ENCODE data around the gene FRMD4A.

Gene FRMD4A

GRCh38 chr10:13642293-13642692 is 688.4 kb downstream of the FRMD4A start:
- no peak for DNase-seq (ENCODE audit: low spot score)

GRCh38 chr10:13637894-13638293 is 692.8 kb downstream of the FRMD4A start:
- DNase-seq (ENCODE audit: low spot score) = no peak

GRCh38 chr10:13637303-13637856 is 693.3 kb downstream of the FRMD4A start:
- no peak for DNase-seq (ENCODE audit: low spot score)

DNA sequence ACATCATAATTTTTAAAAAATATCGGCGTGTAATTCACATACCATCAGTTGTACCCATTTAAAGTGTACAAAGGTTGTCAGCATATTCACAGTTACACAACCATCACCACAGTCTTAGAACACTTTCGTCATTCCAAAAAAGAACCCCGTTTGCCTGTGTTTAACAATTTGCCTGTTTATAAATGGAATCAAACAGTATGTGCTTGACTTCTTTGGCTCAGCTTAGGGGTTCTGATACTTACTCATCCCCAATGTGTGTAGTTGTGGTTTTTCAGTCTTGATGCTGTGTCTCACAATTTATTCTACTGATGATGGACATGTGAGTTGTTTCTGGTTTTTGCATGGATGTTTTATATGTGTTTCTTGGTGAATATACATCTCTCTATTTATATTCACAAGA is 693.9 kb downstream of the FRMD4A start:
- DNase-seq (ENCODE audit: low spot score) = no peak

GRCh38 chr10:13634207-13634606 is 696.5 kb downstream of the FRMD4A start:
- DNase-seq (ENCODE audit: low spot score) = no peak

GRCh38 chr10:13633689-13634088 is 697.0 kb downstream of the FRMD4A start:
- DNase-seq (ENCODE audit: low spot score) = no peak

GRCh38 chr10:13632884-13633440 is 697.8 kb downstream of the FRMD4A start:
- no peak for DNase-seq (ENCODE audit: low spot score)

DNA sequence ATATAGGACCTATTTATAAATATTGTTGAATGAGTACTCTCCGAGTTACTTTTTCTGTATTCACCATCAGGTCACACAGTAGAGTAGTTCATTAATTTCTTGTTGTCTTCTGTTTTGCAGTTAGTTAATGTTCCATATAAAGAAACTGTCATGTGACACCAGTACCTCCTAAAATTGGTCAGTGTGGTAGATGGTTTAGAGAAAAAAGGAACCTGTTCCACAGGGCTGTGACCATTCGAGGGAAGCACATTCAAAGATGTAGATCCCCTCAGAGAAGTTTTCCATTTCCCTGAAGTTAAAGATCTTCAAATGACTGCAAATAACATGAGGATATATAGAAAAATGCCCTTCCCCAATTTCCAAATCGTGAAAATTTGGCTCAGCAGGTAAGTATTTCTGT is 698.3 kb downstream of the FRMD4A start:
- no peak for DNase-seq (ENCODE audit: low spot score)

DNA sequence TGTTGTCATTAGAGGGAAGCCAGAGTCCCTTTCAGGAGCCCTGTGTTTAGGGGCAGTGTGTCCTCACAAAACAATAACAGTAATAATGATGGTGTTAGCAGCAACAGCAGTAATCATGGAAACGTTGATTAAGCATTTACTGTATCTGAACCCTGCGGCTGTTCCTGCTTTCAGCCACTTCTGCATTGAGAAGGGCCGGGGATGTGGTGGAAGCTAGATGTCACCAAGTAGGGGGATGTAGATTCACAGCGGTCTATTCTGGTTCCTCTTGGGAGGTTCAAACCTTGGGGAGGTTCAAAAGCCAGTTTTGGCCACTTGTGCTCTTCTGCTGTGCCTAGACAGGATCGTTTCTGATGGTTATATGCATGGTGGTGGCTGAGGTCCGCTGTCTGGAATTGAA is 699.1 kb downstream of the FRMD4A start:
- no peak for DNase-seq (ENCODE audit: low spot score)

DNA sequence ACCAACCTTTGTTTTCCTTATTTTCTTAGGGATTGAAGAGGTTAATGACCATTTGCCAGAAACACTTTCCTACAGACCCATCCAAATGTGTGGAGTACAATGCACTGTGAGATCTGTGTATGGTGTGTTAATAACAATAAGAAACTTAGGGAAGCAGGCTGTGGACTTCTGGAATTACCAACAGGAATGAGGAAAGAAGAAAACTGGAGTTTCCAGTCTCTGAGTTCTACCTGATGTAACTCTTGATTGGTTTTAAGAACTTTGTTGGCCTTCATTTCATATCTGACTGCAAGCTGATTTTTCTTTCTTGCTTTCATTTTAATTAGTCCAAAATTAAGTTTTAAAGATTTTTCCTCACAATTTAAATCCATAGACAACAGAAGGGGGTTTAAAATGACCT is 700.5 kb downstream of the FRMD4A start:
- no peak for DNase-seq (ENCODE audit: low spot score)

DNA sequence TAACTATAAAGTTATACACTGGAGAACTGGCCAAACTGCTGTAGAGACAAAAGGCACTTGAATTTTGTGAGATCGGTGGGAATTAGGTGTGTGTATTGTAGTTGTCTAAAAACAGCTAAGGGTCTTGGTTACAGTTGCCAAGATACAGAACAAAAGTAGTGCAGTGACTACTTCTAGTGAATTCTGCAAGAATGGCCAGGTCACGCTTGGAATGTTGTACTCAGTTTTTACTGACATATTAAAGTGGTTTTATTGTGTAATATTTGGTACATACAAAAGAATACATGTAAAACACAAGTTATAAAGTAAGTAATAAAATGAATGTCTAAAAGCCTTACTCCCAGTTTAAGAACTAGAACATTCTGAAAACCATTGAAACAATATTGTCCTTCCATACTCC is 701.6 kb downstream of the FRMD4A start:
- no peak for DNase-seq (ENCODE audit: low spot score)

DNA sequence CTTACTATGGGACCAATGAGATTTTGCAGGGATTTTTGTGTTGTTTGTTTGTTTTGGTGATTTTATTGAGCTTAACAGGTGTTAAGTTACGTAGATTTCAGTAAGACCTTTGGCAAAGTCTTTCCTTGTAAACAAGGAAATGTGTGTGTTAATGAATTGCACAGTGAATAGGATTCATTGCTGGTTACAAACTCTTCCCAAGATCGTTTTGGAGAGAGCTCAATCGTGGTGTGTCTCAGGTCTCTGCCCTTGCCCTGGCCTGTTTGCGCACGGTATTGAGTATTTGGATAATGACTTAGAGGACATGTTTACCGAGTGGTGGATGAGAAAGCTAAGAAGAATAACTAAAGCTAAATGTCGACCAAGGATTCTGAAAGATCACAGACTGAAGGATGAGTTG is 702.1 kb downstream of the FRMD4A start:
- no peak for DNase-seq (ENCODE audit: low spot score)

DNA sequence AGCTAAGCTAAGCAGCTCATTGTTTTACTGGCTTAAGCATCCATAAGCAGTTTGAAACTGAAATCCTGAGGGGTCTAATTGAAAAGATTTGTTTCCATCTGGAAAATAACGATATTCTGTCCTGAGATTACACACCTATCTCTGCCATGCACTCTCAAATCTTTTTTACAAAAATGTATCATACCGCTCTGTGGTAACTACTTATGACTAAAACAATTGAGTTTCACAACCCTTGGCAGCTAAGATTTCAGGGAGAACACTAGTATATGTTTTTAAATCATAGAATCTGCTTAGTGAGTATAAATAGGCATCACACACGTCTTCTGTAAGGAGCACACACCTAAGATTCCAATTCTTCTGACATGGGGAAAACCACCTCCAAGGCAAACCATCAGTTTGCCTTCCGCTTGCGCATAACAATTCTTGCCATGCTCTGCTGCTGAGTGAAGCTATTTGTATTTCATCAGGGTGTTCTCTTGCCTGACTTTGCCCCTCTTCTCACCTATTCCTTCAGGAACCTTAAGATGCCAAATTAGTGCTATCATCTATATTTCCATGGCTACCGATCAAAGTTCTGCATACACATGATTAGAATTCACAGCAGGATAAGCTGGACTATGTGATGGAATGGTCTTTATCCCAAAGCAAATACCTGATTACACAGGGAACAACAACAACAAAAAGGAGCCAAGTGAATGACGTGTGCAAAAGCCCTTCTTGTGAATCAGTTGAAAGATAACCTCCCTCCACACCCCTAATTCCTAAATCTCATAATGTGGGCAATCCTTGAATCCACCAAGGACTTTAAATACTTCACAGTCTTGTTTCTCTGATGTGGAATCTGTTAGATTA is 703.0 kb downstream of the FRMD4A start:
- no peak for DNase-seq (ENCODE audit: low spot score)

GRCh38 chr10:13624630-13625029 is 706.1 kb downstream of the FRMD4A start:
- no peak for DNase-seq (ENCODE audit: low spot score)

DNA sequence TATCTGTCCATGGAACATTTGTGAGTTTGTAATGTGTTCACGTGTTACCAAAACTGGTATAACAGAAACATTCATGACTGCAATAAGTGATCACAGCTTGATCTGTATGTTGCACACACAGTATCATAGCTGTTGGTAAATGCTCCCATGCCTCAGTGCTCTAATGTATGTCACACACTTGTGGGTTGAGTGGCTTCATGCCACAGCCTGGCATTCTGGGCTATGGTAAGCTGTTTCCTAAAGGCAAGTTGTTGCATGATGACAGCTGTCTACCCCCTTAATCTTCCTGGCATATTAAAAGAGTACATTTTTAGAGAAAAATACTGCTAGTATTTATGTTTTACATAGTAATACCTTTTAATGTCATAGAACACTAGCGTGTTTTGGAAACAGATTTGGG is 708.8 kb downstream of the FRMD4A start:
- DNase-seq (ENCODE audit: low spot score) = no peak

- DNase-seq (ENCODE audit: low spot score) = no peak
Measured at GRCh38 chr10:13617116-13617515, 713.6 kb downstream of the FRMD4A start.

DNA sequence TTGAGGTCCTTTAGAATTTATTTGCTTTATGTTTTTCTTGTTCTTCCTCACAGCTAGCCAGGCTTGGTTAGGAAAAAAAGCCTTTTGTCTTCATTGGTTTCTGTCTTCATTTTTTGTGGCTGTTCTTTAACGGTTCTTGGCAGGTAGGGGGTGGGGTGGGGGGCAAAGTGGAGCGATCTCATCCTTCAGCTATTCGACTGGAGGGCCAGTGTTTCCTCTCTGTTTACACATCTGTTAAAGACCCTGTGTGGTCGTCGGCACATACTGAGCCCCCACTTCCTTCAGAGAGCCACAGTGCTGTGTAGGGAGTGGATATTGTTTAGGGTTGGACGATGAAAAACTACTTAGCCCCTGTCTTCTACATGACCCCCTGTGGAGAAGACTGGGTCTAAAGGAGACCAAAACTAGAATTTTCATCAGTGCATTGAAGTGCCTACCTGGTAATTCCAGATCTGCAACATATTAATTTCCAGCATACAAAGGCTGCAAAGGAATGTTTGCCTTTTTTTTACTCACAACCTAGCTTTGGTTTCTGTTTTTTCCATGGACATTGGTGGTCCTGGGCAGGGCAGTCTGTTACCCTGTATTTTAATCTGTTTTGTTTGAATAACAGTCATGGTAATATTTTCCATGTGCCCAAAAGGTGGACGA is 714.9 kb downstream of the FRMD4A start:
- DNase-seq (ENCODE audit: low spot score) = no peak

DNA sequence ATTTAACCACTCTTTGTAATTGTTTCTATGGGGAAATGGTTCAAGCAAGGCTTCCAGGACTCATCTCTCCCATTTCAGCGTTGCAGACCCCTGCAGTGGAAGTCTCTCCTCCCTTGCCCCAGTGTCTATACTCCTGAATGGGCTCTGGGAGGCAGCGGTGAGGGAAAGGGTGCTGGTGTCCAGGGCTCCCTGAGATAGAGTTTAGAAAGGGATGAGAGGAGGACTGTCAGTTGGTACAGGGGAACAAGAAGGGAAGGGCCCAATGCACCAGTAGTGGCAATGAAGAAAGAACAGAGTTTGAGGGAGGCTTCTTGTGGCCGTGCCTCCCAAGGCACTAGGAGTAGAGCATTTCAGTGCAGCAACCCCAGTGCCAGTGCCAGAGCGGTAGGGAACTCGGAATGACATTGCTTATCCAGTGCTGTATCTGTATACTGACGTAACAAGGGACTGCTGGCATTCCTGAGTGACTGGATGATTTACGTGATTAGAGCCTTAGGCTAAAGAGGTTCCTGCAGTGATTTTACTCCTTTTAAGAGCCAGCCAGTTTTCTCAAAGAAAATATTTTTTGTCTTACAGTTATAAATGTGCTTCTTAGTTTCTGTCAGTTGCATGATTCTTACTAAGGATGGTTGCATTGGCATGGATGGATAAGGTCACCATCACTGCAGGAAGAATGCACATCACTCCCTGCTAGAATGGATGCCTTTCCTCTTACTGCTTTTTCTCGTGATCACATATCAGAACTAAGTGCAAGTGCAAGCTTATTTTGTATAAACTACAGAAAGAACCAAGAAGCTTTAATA is 716.0 kb downstream of the FRMD4A start:
- DNase-seq (ENCODE audit: low spot score) = no peak

DNA sequence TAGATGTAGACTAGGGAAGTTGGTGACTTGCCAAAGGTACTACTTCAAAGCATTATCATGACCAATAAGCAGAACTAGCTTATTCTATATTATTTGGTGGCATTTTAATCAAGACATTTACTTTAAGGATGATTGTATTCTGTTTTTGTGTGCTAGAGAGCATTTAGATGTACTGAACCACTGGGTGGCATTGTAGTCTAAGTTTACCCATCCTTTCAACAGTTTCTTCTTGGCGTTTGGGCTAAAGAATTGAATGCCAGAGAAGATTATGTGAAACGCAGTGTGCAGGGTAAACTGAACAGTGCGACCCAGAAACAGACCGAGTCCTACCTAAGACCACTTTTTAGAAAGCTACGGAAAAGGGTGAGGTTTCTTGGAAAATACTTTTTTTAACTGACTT is 717.2 kb downstream of the FRMD4A start:
- DNase-seq (ENCODE audit: low spot score) = no peak

DNA sequence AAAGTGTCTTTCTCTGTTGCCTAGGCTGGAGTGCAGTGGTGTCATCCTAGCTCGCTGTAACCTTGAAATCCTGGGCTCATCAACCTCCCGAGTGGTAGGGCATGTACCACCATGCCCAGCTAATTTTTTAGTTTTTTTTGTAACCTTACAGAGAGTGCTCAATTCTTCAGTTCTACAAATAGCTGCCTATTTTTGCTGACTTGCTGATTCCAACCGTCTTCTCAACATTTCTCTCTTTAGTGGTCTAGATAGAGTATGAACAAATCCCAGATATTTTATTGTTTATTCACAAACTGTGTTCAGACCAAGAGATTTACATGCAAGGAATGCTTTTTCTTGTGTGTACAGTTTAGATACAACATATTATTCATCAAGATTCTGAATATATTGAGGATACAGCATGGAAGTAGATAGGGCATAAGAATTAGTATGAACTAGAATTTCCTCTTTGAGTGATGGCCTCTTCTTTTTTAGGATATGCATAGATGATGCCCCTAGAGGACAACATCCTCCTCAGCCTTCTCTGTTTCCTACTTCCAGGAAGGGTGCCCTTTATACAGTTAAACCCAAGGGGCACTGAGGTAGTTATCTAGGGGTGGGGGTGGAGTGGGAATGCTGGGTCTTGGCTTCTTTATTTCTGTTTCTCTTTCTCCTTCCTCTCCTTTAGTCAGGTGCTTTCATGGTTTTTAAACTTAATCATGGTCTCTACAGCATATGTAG is 717.9 kb downstream of the FRMD4A start:
- no peak for DNase-seq (ENCODE audit: low spot score)

- DNase-seq (ENCODE audit: low spot score) = no peak
Measured at GRCh38 chr10:13608246-13608853, 722.4 kb downstream of the FRMD4A start.

Data from CD4-positive, alpha-beta T cell treated with Interleukin-6 at 100 ng/mL for 8 hours (primary cell).